Natural killer cell treated with Interleukin-12 subunit alpha and Interleukin-12 subunit beta and Interleukin-15 and Interleukin-18, amount 100 ng/mL, for 72 hours (primary cell): ENCODE data around the gene FANCD2OS. TPM values are rescaled to one million over a fixed set of nuclear protein-coding genes. Genes with fewer than 3 reads are reported as not detected.
"Not testable (repeated sequence)": the region's sequence is repeated elsewhere in the genome, so short reads cannot be mapped to it uniquely, and the experiment has no call there.

ENCODE experiments used
- ATAC-seq, 2 donors: fragments of 150-1000 bp; cut with Tn5 transposase in 1 of 2; sonication (Bioruptor Pico), chemical (Tn5 transposase) in 1 of 2; 2 replicates each; pipeline ENCODE4 v1.10.0; 2021
- DNase-seq: peaks from one replicate; pipeline ENCODE4 v3.0.0; 2022; ENCODE audit warnings: low spot score
- H3K27ac Mint-ChIP-seq, 2 donors: 1 replicate in 1 of 2; 2 replicates in 1 of 2; pipeline ENCODE4 v1.8.0; 2022; ENCODE audit warnings: mixed read lengths in 2 of 2, mild to moderate bottlenecking in 1 of 2, moderate library complexity in 1 of 2
- H3K27me3 Mint-ChIP-seq, 2 donors: 1 replicate in 1 of 2; 2 replicates in 1 of 2; pipeline ENCODE4 v1.8.0; 2022; ENCODE audit warnings: mixed read lengths in 2 of 2
- H3K36me3 Mint-ChIP-seq: one replicate; pipeline ENCODE4 v1.8.0; 2022; ENCODE audit warnings: mixed read lengths
- H3K4me1 Mint-ChIP-seq, 2 donors: 1 replicate in 1 of 2; 2 replicates in 1 of 2; pipeline ENCODE4 v1.8.0; 2022; ENCODE audit warnings: low read depth in 2 of 2, mixed read lengths in 2 of 2, mild to moderate bottlenecking in 1 of 2
- H3K4me3 Mint-ChIP-seq: one replicate; pipeline ENCODE4 v1.8.0; 2022; ENCODE audit warnings: mixed read lengths
- H3K9me3 Mint-ChIP-seq: 2 replicates; pipeline ENCODE4 v1.8.0; 2022; ENCODE audit warnings: mixed read lengths
- total RNA-seq, 2 donors: library from RNA; stranded (reverse); gene quantifications; one replicate each; pipeline ENCODE4 v1.2.3, GENCODE V29; 2022

The FANCD2OS gene
- total RNA-seq, 2 donors from 2014 or later, result not detected

DNA sequence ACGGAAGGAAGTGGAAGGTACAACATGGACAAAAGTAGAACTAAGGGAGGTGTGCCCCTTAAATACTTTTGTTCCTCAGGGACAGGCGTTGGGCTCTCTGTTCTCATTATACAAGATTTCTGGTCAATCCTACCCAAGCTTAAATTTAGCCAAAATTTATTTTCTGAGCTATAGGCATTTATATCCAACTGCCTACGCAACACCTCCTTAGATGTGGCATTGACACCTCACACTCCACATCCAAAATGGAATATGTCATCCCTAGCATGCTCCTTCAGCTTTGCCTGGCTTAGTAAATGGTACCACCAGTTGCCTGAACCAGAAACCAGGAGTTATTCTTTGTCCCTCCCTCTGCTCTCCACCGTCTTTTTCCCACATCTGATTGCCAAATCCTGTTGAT is 26.2 kb downstream of the FANCD2OS start:
- Mint-ChIP-seq H3K9me3 (no peaks in the 10 kb centered on the region), H3K4me3 (no peak overlapping the region), H3K27me3 (no peaks in the 10 kb centered on the region), H3K36me3 (peaks cover 16% of the 10 kb centered on the region), H3K27ac (no peak overlapping the region), H3K4me1 (no peaks in the 10 kb centered on the region)
- DNase-seq (no peak), ATAC-seq (no peak)

DNA sequence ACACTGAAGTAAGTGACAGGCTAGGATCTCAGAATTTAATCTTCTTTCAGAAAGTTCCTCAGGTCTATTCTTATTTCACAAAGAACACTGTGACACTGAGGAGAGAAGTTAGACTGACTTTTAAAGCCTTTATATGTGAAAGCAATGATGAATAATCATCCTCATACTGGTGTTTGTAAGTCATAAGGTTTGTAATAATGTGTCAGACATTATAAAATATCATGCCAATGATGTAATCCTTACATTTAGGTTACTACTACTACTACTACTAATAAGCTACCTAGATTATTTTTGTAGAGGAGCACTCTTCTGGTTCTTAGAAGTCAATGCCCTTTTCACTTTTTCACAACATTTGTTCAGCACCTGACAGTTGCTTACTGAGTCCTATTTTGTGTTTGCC is 33.4 kb downstream of the FANCD2OS start:
- no peaks in the 10 kb centered on the region for H3K9me3 Mint-ChIP-seq
- ATAC-seq, result no peak
- no peaks in the 10 kb centered on the region for H3K36me3 Mint-ChIP-seq
- DNase-seq, result no peak
- no peak overlapping the region for H3K4me3 Mint-ChIP-seq
- no peaks in the 10 kb centered on the region for H3K4me1 Mint-ChIP-seq
- H3K27me3 Mint-ChIP-seq, result no peaks in the 10 kb centered on the region
- H3K27ac Mint-ChIP-seq, result no peak overlapping the region

DNA sequence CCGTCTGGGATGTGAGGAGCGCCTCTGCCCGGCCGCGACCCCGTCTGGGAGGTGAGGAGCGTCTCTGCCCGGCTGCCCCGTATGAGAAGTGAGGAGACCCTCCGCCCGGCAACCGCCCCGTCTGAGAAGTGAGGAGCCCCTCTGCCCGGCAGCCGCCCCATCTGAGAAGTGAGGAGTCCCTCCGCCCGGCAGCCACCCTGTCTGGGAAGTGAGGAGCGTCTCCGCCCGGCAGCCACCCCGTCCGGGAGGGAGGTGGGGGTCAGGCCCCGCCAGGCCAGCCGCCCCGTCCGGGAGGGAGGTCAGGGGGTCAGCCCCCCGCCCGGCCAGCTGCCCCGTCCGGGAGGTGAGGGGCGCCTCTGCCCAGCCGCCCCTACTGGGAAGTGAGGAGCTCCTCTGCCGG is 38.0 kb downstream of the FANCD2OS start:
- peaks cover 26% of the 10 kb centered on the region for H3K36me3 Mint-ChIP-seq
- not testable (repeated sequence) for ATAC-seq, H3K27ac Mint-ChIP-seq

DNA sequence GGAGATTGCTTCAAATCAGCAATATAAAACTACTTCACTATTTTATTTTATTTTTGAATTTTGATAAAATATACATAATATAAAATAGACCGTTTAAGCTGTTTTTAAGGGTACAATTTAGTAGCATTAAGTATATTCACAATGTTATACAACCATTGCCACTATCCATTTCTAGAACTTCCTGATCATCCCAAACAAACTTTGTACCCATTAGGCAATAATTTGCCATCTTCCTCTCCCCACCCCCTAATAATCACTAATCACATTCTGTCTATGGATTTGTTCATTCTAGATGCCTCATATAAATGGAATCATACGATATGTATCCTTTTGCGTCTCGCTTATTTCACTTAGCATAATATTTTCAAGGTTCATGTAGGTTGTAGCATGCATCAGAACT is 53.0 kb downstream of the FANCD2OS start:
- H3K27me3 Mint-ChIP-seq, result no peaks in the 10 kb centered on the region
- H3K27ac Mint-ChIP-seq, result no peak overlapping the region

More for the DNA sequence above, 38.0 kb downstream of the FANCD2OS start:
- not testable (repeated sequence) for DNase-seq, H3K27me3 Mint-ChIP-seq, H3K4me3 Mint-ChIP-seq, H3K4me1 Mint-ChIP-seq, H3K9me3 Mint-ChIP-seq

More for the DNA sequence above, 53.0 kb downstream of the FANCD2OS start:
- peaks cover 7% of the 10 kb centered on the region for H3K36me3 Mint-ChIP-seq
- DNase-seq, result no peak
- H3K9me3 Mint-ChIP-seq, result no peaks in the 10 kb centered on the region
- H3K4me1 Mint-ChIP-seq, result no peaks in the 10 kb centered on the region
- no peak for ATAC-seq
- no peak overlapping the region for H3K4me3 Mint-ChIP-seq

Other genes starting within 250 kb of the FANCD2OS start
- not detected for gene CIDEC, start 228.0 kb downstream of the FANCD2OS start, total RNA-seq
- 10 to 100 TPM; 31.8 to 42.8 TPM for gene JAGN1, start 217.6 kb downstream of the FANCD2OS start, total RNA-seq
- 1 to 10 TPM in 1 of 2 donors, under 1 TPM in 1; 0.48 to 1.9 TPM for gene IL17RE, start 205.4 kb downstream of the FANCD2OS start, total RNA-seq
- gene IL17RC, start 191.2 kb downstream of the FANCD2OS start, total RNA-seq, result under 1 TPM; 0.57 to 0.92 TPM
- 10 to 100 TPM; 22.8 to 29.7 TPM for gene CRELD1, start 174.4 kb downstream of the FANCD2OS start, total RNA-seq
- 10 to 100 TPM; 13.4 to 13.7 TPM for gene PRRT3, start 155.8 kb downstream of the FANCD2OS start, total RNA-seq
- 10 to 100 TPM; 62.5 to 65.8 TPM for gene EMC3, start 121.4 kb downstream of the FANCD2OS start, total RNA-seq
- gene FANCD2, start 81.8 kb downstream of the FANCD2OS start, total RNA-seq, result 100 to 1,000 TPM in 1 of 2 donors, 10 to 100 TPM in 1; 35.0 to 110 TPM
- 100 to 1,000 TPM in 1 of 2 donors, 10 to 100 TPM in 1; 86.8 to 132 TPM for gene BRK1, start 7.4 kb upstream of the FANCD2OS start, total RNA-seq
- 10 to 100 TPM; 66.8 to 77.5 TPM for gene VHL, start 33.5 kb upstream of the FANCD2OS start, total RNA-seq
- 10 to 100 TPM; 35.1 to 78.4 TPM for gene IRAK2, start 56.7 kb upstream of the FANCD2OS start, total RNA-seq
- gene TATDN2, start 140.2 kb upstream of the FANCD2OS start, total RNA-seq, result 10 to 100 TPM; 66.3 to 93.3 TPM
- gene GHRL, start 184.7 kb upstream of the FANCD2OS start, total RNA-seq, result under 1 TPM; 0.69 to 0.78 TPM
- 100 to 1,000 TPM; 125 to 148 TPM for gene SEC13, start 212.9 kb upstream of the FANCD2OS start, total RNA-seq